ENCODE data around the gene GAPDH.
"Not testable (repeated sequence)": the region's sequence is repeated elsewhere in the genome, so short reads cannot be mapped to it uniquely, and the experiment has no call there.

The GAPDH gene

DNA sequence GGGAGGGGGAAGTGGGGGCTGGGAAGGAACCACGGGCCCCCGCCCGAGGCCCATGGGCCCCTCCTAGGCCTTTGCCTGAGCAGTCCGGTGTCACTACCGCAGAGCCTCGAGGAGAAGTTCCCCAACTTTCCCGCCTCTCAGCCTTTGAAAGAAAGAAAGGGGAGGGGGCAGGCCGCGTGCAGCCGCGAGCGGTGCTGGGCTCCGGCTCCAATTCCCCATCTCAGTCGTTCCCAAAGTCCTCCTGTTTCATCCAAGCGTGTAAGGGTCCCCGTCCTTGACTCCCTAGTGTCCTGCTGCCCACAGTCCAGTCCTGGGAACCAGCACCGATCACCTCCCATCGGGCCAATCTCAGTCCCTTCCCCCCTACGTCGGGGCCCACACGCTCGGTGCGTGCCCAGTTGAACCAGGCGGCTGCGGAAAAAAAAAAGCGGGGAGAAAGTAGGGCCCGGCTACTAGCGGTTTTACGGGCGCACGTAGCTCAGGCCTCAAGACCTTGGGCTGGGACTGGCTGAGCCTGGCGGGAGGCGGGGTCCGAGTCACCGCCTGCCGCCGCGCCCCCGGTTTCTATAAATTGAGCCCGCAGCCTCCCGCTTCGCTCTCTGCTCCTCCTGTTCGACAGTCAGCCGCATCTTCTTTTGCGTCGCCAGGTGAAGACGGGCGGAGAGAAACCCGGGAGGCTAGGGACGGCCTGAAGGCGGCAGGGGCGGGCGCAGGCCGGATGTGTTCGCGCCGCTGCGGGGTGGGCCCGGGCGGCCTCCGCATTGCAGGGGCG is at the start of gene GAPDH:
Gene GAPDH, plus strand, starts transcription at position 595 of the 772 bp plus-strand sequence. CDS start 316 bp downstream, outside the sequence.
- peak; percentile 97 for DNase-seq

DNA sequence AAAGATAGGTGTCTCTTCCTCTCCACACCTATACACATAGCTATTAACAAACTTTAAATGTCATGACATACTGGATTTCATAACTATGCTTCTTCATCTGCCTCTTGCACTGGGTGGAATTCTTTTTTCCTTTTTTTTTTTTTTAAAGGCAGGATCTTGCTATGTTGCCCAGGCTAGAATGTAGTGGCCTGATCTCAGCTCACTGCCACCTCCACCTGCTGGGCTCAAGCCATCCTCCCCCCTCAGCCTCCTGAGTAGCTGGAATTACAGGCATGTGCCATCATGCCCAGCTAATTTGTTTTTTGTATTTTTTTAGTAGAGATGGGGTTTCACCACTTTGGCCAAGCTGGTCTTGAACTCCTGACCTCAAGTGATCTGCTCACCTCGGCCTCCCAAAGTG is 46.1 kb upstream of the GAPDH start:
- no peak for DNase-seq

DNA sequence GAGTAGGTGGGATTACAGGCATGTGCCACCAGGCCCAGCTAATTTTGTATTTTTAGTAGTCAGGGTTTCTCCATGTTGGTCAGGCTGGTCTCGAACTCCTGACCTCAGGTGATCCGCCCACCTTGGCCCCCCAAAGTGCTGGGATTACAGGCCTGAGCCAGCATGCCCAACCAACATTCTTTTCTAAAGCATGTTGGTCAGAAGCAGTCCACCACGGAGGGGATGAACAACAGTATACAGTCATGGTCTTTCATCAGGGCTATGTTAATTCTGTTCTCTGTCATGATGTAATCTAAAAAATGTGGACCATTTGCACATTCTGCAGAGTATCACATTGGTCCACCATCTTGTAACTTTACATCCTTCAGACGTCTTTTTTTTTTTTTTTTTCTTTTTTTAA is 44.9 kb upstream of the GAPDH start:
- DNase-seq = no peak

DNA sequence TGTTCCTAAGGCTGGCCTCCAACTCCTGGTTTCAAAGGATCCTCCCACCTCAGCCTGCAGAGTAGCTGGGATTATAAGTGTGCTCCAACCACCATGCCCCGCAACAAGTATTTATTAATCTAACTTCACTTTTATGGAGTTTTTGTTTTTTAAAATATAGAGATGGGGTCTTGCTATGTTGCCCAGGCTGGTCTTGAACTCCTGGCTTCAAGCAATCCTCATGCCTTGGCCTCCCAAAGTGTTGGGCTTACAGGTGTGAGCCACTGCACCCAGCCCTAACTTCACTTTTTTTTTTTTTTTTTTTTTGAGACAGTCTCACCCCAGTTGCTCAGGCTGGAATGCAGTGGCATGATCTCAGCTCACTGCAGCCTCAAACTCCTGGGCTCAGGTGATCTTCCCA is 43.6 kb upstream of the GAPDH start:
- DNase-seq = not testable (repeated sequence)

DNA sequence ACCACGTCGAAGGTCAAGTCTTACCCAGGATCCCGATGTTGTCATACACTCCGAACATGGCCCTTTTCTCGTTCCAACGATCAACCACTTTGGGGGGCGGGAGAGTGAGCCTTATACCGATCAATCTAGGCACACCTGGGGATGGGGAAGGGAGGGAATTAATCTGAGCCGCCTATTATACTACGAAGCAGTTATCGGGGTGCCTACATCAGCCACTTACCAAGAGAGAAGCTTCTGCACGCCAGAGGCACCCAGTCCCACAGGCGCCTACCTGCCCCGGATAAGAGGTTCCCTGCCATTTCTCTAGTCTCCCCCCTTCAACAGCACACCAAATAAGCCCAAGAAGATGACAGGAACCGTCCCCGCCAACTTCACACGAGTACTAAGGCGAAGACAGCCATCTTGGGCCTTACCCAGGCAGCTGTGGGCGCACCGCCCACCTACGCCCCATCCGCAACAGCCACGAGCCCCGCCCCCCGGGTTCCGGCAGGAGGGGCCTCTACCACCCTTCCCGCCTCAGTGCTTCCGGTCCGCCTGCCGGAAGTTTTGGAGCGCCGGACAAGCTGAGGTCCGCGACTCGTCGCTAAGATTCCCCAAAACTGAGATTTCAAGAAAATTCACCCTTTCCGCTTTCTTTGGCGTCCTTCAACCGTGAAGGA is 41.4 kb upstream of the GAPDH start, which contains the start of gene MRPL51:
Gene MRPL51, minus strand, starts transcription at position 425 of the 659 bp plus-strand sequence. Its CDS starts 126 bp downstream, at position 299.
- DNase-seq = peak; percentile 83

DNA sequence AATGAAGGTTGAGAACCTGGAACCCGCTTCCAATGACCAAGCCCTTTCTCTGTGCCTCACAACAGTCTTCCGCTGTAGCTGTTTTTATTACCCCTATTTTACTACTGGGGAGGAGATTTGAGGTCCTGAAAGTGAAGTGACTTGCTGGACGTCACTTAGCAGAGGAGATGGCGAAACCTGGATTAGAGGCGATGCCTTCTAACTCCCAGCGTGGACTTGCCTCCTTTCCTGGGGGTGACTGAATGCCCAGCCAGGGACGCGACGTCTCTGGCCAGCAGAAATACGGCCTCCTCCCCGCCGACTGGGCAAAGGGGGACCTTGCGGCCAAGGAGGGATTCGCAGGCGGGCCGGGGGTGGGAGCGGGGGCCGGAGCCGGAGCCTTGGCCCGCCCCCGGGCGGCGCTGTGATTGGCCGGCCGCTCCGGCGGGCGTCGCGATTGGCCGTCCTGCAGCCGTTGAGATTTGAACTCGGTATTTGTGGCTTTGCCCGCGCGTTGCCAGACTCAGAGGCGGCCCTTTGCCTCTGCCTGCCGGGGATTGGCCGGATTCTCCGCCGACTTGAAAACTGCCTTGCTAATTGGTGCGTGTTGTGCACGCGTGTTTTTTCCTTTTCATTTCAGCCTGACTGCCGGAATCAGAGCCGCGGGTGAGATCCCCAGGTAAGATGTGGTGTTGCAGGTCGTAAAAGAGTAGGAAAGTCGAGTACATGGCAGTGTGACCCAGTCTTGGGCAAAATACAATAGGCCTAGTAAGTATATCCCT is 40.6 kb upstream of the GAPDH start, which contains the start of gene NCAPD2:
Gene NCAPD2, plus strand, starts transcription at position 606 of the 761 bp plus-strand sequence. CDS start 997 bp downstream, outside the sequence.
- peak; percentile 92 for DNase-seq

DNA sequence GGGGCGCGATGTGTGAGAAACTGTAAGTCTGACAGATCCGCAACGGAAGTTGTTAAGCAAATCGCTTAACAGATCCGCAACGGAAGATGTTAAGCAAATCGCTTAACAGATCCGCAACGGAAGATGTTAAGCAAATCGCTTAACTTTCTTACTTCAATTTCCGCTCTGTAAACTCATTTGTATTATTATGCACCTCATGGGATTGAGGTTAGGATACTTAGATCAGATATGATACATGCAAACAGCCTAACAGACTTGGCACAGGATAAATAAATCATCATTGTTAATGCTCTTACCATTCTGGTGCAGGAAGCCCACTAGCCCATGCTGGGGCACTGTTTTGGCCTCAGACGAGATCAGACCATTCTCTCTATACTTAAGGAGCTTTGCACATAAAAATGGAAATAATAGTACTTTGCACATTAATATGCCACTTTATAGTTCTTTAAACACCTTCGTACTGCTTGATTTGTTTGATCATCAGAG is 40.0 kb upstream of the GAPDH start:
- peak; percentile 2 for DNase-seq

DNA sequence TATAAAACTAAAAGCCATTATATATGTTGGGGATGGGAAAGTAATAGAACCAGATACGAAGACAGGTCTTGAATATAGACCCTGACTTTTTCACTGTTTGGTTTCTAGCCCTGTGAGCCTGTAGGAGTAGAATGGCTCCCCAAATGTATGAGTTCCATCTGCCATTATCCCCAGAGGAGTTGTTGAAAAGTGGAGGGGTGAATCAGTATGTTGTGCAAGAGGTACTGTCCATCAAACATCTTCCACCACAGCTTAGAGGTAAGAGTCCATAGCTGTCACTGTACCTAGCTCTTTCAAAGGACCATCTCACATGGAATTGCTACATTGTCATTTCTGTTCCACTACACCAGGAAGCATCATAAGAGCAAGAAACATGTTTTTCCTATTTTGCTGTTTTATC is 39.3 kb upstream of the GAPDH start:
- DNase-seq = no peak

DNA sequence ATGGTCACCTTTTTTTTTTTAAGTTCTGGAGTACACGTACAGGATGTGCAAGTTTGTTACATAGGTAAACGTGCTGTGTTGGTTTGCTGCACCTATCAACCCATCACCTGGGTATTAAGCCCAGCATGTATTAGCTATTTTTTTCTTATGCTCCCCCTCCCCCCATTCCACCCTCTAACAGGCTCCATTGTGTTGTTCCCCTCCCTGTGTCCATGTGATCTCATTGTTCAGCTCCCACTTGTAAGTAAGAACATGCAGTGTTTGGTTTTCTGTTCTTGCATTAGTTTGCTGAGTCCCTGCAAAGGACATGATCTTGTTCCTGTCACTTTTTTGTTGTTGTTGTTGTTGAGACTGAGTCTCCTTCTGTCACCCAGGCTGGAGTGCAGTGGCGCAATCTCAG is 37.0 kb upstream of the GAPDH start:
- not testable (repeated sequence) for DNase-seq

DNA sequence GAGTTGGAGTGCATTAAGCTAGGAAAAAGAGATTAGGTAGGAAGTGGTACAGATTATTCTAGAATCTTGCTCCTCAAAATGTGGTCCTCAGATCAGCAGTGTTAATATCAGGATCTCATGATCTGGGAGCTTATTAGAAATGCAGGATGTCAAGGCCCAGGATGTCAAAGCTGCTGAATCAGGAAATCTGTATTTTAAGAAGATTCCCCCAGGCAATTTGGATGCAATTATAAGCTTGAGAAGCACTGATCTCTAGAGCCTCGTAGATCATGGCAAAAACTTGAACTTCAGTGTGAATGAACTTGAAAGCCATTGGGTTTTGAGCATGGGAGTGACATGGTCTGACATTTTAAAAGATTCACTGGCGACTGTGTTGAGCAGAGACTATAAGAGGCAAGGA is 33.9 kb upstream of the GAPDH start:
- no peak for DNase-seq

DNA sequence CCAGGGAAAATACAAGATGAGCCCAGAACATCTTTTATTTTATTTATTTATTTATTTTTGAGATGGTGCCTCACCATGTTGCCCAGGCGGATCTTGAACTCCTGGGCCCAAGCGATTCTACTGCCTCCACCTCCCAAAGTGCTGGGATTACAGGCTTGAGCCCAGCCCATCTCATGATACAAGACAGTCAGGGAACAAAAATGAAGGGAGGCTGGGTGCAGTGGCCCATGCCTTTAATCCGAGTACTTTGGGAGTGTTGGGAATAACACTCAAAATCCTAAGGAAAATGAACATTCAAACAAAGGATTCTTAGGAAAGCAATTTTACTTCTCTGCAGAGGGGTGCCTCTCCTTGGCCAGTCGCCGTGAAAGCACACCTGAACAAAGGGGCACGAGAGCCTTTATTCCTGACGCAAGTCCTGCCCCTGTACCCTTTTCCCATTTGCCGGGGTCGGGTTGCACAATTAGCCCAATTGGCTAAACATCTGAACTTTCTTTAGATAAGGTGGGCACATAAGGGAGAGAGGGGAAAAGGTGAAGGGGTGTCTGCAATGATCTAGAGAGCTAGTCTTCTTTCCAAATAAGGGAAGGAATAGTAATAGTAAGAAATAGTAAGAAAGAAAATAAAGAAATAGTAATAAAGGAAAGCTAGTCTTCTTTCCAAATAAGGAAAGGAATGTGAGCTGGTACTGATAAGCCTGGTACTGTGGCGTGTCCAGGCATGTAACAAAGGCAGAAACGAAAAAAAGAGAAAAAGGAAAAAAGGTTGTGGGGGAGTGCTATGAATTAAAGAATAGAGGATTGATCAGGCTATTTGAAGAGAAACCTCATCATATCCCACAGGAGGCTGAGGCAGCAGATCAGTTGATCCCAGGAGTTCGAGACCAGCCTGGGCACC is 27.0 kb upstream of the GAPDH start:
- DNase-seq = no peak

DNA sequence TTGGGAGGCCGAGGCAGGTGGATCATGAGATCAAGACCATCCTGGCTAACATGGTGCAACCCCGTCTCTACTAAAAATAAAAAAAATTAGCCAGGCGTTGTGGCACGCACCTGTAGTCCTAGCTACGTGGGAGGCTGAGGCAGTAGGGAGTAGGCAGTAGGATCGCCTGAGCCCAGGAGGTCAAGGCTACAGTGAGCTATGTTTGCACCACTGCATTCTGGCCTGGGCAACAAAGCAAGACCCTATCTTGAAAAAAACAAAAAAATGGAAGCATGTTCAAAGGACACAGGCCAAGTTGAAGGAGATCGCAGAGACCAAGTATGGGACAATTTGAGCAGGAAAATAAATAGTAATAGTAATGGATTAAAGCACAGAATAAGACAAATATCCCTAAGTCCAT is 26.2 kb upstream of the GAPDH start:
- no peak for DNase-seq

DNA sequence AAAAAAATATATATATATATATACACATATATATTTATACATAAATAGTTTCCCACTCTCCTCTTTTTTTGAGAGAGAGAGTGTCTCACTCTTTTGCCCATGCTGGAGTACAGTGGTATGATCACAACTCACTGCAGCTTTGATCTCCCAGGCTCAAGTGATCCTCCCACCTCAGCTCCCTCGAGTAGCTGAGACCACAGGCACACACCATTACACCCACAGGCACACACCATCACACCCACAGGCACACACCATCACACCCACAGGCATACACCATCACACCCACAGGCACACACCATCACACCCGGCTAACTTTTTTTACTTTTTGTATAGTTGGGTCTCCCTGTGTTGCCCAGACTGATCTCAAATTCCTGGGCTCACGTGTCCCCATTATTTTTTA is 14.1 kb upstream of the GAPDH start:
- no peak for DNase-seq

DNA sequence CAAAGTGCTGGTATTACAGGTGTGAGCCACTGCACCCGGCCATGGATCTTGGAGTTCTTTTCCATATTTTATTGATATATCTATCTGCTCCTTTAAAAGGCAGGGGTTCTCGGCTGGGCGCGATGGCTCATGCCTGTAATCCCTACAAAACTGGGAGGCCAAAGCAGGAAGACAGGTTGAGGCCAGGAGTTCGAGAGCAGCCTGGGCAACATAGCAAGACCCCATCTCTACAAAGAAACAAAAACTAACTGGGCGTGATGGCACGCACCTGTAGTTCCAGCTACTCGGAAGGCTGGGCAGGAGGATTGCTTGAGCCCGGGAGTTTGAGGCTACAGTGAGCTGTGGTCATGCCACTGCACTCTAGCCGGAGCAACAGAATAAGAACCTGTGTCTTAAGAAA is 12.1 kb upstream of the GAPDH start:
- DNase-seq = no peak

DNA sequence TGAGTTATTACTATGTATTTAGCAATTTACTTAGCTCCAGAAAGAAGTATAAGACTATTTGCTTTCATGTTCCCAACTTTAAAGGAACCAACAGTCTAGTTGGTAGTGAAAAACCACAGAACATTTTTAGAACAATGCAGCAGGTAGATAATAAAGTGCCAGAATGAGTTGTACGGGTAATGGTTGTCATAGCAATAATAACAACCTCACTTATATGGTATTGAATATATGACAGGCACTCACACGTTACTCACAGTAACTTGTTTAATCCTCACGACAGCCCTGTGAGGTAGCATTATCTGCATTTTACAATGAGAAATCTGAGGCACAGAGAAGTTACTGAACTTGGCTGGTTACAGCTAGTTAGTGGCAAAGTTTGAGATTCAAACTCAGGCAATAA is 10.6 kb upstream of the GAPDH start:
- no peak for DNase-seq

DNA sequence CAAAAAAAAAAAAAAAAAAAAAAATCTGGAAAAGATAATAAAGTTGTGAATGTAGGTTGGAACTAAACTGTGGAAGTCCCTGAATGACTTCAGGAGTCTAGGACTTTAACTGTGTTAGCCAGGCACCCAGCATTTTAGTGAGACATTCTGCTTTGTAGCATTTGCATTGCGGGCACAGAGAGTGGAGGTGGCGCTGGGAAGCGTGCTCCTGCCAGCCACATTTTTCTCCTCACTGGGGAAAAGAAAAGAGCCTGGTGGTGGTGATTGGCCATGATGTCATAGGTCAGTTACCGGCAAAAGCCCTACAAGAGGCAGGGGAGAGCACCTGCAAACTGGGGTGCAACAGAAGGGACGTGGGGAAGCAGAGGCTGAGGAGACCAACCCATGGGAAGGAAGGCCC is 9.7 kb upstream of the GAPDH start:
- no peak for DNase-seq

DNA sequence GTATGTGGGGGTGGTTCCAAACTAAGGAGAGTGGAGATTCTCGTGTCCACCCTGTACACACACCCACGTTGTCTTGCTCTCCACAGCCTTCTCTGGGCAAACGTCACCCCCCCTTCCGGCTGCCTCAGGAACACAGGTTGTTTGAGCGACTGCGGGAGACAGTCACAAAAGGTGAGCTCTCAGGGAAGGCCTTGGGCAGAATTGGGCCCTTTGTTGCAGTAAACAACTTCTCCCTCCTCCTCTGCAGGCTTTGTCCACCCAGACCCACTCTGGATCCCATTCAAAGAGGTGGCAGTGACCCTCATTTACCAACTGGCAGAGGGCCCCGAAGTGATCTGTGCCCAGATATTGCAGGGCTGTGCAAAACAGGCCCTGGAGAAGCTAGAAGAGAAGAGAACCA is 8.1 kb upstream of the GAPDH start:
- no peak for DNase-seq

DNA sequence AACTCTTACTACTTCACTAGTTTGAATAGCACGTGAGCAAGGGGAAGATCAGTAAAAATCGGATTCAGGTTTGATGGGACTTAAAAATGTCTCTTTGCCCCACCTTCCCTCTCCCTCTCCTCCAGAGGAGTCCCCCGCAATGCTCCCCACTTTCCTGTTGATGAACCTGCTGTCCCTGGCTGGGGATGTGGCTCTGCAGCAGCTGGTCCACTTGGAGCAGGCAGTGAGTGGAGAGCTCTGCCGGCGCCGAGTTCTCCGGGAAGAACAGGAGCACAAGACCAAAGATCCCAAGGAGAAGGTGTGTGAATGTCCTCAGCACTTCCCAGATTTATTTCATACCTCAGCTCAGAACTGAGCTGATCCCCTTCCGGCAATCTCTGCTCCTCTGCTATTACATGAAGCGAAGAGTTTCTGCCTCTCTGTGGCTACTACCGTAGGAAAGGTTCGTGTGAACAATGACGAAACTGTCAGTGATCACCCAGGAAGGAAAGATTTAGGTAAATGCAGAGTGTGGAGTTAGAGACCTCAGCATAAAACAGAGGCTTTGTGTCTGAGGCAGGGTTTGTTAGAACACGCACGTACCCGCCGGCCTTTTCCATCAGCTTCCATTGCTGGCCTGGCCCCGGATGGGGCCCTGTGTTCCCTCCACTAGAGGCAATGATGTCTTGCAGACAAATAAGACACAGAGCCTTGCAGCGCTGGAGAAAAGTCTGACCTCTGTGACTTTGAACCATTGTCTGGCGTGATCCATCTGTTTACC is 7.4 kb upstream of the GAPDH start:
- no peak for DNase-seq

DNA sequence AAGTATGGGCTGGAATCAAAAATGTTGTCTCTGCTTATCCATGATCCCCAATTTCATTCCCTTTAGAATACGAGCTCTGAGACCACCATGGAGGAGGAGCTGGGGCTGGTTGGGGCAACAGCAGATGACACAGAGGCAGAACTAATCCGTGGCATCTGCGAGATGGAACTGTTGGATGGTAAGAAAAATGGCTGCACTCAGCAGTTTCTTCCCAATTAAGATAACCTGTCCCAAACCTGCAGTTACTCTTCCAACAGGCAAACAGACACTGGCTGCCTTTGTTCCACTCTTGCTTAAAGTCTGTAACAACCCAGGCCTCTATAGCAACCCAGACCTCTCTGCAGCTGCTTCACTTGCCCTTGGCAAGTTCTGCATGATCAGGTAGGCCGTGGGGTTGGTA is 6.6 kb upstream of the GAPDH start:
- no peak for DNase-seq

DNA sequence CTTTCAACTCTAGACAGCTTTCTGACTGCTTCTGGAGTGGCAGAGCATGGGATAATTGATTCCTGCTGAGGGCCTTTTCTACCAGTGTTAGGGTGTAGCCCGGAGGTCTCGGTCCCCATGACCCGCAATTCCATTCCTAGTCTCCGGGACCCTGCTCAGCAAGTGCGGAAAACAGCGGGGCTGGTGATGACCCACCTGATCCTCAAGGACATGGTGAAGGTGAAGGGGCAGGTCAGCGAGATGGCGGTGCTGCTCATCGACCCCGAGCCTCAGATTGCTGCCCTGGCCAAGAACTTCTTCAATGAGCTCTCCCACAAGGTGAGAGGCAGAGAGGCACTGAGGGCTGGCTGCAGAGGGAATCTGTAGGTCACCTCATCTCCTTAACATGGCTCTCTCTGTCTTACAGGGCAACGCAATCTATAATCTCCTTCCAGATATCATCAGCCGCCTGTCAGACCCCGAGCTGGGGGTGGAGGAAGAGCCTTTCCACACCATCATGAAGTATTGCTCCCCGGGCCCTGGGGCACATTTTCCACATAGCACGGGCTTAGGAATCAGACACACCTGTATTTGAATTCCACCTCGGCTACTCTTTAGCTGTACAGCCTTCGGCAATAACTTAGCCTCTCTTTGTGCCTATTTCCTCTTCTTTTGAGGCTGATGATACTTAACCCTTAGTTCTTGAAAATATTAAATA is 5.6 kb upstream of the GAPDH start:
- no peak for DNase-seq

DNA sequence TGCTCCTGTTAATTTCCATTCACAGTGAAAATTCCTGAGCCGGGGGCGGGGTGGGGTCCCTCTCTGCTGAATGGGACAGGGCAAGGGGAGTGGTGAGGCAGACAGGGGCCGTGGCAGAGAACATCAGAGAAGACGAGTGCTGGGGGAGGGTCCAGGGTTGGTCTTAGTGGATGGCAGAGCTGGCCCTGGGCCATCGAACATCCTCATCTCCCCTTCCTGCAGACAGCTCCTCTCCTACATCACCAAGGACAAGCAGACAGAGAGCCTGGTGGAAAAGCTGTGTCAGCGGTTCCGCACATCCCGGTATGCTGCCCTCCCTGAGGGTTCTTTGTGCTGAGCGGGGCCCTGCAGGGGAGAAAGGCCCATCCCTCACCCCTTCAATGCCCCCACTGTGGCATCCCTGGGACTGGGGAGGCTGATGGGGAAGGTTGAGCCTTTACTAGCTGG is 5.0 kb upstream of the GAPDH start:
- no peak for DNase-seq
